Esophagus squamous epithelium (tissue), 4 donors: ENCODE measurements around the gene PPP2R5B.

Experiments used
- CTCF ChIP-seq, 6 experiments: fragments of 450-650 bp in 4 of 6; fragments of 200-600 bp in 2 of 6; sonication (generic) in 2 of 6; IDR thresholded peaks; one replicate each; pipeline ENCODE4 v1.5.1; 2016 to 2019; ENCODE audit warnings: antibody characterized with exemption in 6 of 6, mild to moderate bottlenecking in 4 of 6, moderate library complexity in 4 of 6
- POLR2A ChIP-seq, 4 donors: fragments of 450-650 bp; IDR thresholded peaks; one replicate each; pipeline ENCODE4 v1.6.1; 2017; ENCODE audit warnings: antibody characterized with exemption in 4 of 4, mild to moderate bottlenecking in 4 of 4, moderate library complexity in 3 of 4

GRCh38 chr11:64951529-64951928 is 27.0 kb downstream of the PPP2R5B start:
- TF ChIP-seq CTCF (IDR thresholded peaks at IDR 0.05): no peak
- no peak for TF ChIP-seq POLR2A (IDR thresholded peaks at IDR 0.05)
